Activated CD4-positive, alpha-beta T cell treated with anti-CD3 and anti-CD28 coated beads for 1 hour (primary cell): ENCODE results near the gene TEDDM1.
"Not testable (repeated sequence)": the region's sequence is repeated elsewhere in the genome, so short reads cannot be mapped to it uniquely, and the experiment has no call there.

Experiments used
- DNase-seq: peaks from one replicate; pipeline ENCODE4 v3.0.0-alpha.2; 2020

The TEDDM1 gene

DNA sequence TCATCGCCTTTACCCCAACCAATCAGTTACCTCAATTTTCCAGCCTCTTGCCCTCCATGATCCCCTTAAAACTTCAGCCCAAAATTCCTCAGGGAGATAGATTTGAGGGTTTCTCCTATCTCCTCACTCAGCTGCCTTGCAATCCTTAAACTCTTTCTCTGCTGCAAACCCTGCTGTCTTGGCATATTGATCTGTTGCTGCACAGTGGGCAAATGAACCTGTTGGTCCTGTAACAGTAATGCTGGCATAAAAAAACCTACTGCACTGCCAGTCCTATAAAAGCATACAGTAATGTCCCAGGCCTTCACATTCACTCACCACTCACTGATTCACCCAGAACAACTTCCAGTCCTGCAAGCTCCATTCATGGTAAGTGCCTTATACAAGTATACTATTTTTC is 5.1 kb upstream of the TEDDM1 start:
- no peak for DNase-seq

- DNase-seq, result no peak
Measured at GRCh38 chr1:182404781-182405180, 4.3 kb upstream of the TEDDM1 start.

- no peak for DNase-seq
Measured at GRCh38 chr1:182397653-182398393, 2.6 kb downstream of the TEDDM1 start.

DNA sequence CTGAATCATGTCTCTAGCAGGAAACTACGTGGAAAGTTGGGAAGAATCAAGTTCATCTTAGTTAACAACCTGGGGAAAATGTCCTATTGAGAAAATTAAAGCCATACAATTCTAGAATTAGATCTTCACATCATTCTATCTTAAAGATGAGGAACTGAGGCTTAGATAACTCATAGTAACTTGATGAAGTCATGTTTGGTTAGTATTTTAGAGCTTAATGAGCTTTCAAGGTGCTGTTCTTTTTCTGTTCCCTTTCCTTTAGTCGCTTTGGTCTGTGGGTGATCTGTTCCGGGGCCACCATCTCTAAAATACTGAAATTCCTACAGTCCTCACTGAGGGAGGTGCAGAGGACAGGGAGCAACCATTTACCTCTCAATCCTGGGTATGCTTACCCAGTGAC is 4.6 kb downstream of the TEDDM1 start:
- DNase-seq, result no peak

- no peak for DNase-seq
Measured at GRCh38 chr1:182394055-182394775, 6.3 kb downstream of the TEDDM1 start.

- DNase-seq, result no peak
Measured at GRCh38 chr1:182392050-182393028, 8.1 kb downstream of the TEDDM1 start.

GRCh38 chr1:182391362-182392049 is 9.0 kb downstream of the TEDDM1 start, which contains the start of gene GLUL:
Gene GLUL (minus strand): TSS chr1:182391790. CDS start chr1:182388737, 3,053 bp downstream.
- DNase-seq, result peak; percentile 59

DNA sequence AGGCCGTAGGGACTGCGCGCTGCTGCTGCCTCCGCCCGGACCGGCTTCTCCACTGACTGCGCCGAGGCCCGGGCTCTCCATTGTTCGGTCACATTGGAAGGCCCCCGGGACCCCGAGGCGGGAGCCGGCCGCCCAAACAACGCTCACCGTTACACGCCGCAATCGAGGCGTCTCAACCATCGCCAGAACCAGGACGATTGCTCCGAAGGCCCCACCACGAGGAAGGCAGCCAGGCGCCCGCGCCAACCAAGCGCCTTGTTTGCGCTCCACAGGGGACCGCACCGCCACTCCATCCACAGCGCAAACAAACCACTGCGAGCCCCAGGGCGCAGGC is 9.5 kb downstream of the TEDDM1 start:
- DNase-seq, result no peak

- DNase-seq, result no peak
Measured at GRCh38 chr1:182389619-182390047, 10.8 kb downstream of the TEDDM1 start.

GRCh38 chr1:182388392-182389134 is 11.9 kb downstream of the TEDDM1 start:
- DNase-seq, result no peak

DNA sequence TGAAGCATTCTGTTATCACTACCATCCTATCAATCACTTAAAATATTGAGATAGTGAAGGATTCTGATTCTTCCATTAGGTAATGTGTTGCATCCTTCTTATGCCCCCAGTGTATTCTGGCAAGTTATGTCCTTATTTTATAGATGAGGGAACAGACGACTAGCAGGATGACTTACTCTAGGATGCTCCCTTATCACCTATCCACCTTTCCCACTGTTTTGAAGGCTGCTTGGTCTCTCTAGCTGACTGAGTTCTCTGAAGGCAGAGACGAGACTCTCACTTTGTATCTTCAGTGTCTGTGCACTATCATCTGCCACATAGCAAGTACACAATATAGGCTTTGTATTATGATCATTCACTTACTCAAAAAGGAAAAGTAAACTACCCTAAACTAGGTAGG is 12.9 kb downstream of the TEDDM1 start:
- DNase-seq, result no peak

GRCh38 chr1:182386980-182387379 is 13.5 kb downstream of the TEDDM1 start:
- DNase-seq, result no peak

- no peak for DNase-seq
Measured at GRCh38 chr1:182385885-182386853, 14.3 kb downstream of the TEDDM1 start.

GRCh38 chr1:182384387-182384960 is 16.0 kb downstream of the TEDDM1 start:
- no peak for DNase-seq

- no peak for DNase-seq
Measured at GRCh38 chr1:182383934-182384333, 16.5 kb downstream of the TEDDM1 start.

- no peak for DNase-seq
Measured at GRCh38 chr1:182383037-182383661, 17.3 kb downstream of the TEDDM1 start.

- DNase-seq, result no peak
Measured at GRCh38 chr1:182381962-182382819, 18.3 kb downstream of the TEDDM1 start.

GRCh38 chr1:182380199-182380598 is 20.3 kb downstream of the TEDDM1 start:
- no peak for DNase-seq

GRCh38 chr1:182379781-182380180 is 20.7 kb downstream of the TEDDM1 start:
- DNase-seq, result not testable (repeated sequence)
